C4-2B (cell line): ENCODE data around the gene MEFV.
A peak's percentile ranks its signal among the peaks of the same experiment; 100 is the strongest.

Experiments
- H3K27ac ChIP-seq: fragments of 450-650 bp; 2 replicates; pipeline ENCODE4 v1.5.1; 2017
- ZFX ChIP-seq: fragments of 450-650 bp; IDR thresholded peaks from 2 replicates; pipeline ENCODE4 v1.6.1; 2017
- TF ChIP-seq, protein P1 (sequence below): fragments of 450-650 bp; conservative IDR thresholded peaks from 2 replicates; pipeline ENCODE4 v1.5.1; 2017; ENCODE audit warnings: mild to moderate bottlenecking

MEFV gene

DNA sequence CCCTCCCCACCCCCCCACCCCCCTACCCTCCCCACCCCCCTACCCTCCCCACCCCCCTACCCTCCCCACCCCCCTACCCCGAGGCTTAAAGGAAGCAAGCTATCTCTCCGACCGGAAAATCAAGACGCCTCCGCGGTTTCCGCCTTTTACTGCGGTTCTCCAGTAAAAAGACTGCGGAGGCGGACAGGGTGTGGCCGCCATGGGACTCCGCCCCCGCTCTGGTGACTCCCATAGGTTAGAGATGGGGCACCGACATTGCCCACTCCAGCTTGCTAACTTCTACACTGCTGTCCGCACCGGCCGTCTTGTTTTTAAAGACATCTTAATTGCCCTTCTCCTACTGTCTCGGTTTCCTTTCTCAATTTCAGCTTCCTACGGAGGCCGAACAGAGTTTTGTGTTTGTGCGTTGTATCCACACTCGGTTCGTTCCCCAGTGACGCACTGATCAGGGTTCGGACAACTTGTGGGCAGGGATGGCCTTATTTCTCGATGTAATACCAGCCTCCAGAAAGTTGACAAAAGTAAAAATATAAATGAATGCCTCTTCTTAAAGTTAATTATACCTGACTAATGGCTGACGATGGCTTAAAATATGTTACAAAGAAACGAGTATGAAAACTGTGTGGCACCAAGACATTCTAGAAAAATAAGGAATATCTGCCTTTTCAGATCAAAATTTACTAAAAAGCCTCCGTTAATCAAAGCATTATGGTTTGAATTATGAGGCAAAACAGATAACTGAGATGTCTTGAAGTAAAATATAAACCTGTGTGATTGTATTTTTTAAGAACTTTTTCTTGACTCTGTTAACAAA lies 20.4 kb downstream of the MEFV start:
- H3K27ac ChIP-seq, result no peak overlapping the region
- TF ChIP-seq, protein P1, sequence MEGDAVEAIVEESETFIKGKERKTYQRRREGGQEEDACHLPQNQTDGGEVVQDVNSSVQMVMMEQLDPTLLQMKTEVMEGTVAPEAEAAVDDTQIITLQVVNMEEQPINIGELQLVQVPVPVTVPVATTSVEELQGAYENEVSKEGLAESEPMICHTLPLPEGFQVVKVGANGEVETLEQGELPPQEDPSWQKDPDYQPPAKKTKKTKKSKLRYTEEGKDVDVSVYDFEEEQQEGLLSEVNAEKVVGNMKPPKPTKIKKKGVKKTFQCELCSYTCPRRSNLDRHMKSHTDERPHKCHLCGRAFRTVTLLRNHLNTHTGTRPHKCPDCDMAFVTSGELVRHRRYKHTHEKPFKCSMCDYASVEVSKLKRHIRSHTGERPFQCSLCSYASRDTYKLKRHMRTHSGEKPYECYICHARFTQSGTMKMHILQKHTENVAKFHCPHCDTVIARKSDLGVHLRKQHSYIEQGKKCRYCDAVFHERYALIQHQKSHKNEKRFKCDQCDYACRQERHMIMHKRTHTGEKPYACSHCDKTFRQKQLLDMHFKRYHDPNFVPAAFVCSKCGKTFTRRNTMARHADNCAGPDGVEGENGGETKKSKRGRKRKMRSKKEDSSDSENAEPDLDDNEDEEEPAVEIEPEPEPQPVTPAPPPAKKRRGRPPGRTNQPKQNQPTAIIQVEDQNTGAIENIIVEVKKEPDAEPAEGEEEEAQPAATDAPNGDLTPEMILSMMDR, result no peak
- TF ChIP-seq ZFX, result no peak

DNA sequence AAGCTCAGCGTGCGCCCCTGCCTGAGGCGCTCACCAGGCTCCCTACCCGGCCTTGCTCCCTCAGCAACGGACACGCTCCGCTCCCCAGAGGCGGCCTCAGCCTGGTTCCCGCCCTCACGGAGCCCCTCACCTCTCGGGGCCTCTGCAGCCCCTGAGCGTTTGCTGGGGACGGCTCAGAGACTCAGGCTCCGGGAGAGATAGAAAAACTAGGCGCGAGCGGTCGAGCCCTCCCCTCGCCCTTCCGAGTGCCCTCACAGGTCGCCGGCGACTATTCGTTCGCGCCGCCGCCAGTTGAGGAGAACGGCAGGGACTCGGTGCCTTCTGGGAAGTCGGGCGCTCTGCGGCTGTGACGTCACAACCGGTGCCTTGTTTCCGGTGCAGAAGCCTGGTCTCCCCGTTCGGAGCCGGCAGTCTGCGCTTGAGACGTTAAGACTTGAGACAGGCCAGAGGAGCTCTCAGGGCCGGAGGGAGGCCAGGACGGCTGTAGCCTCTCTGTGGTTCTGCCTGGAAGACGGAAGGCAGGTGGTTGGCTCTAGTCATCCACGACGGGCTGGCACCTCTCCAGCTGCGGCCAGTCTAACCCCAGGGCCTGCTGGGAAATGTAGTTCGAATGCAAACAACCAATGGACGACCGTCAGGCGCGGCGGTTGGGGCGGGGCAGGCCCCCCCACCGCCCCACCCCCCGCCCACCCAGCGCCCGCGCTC lies 21.4 kb downstream of the MEFV start, which contains the start of gene ZNF200:
TSS of gene ZNF200 (minus strand) at position 302 of the 705 bp plus-strand sequence. CDS start 1,403 bp downstream, outside the sequence.
- TF ChIP-seq, protein P1, result no peak
- peak; percentile 73; the same call in 1 of the 2 replicates for TF ChIP-seq ZFX
- H3K27ac ChIP-seq, result peak within 1 kb of the TSS; percentile 87

DNA sequence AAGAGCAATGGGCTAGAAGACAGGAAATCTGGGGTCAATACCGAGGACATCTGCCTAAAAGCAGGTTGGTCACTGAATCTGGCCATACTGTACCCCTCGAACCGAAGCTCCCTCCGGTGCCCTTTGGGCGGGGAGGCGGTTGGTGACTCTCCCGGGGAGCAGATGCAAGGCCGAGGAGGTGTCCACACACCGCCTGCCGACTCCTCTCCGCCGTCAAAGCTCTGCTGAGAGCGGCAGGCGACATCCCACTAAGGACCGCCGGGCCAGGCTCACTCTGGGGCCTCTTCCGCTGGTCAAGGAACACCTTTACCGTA lies 21.9 kb downstream of the MEFV start:
- H3K27ac ChIP-seq, result peak overlapping the region; percentile 87

DNA sequence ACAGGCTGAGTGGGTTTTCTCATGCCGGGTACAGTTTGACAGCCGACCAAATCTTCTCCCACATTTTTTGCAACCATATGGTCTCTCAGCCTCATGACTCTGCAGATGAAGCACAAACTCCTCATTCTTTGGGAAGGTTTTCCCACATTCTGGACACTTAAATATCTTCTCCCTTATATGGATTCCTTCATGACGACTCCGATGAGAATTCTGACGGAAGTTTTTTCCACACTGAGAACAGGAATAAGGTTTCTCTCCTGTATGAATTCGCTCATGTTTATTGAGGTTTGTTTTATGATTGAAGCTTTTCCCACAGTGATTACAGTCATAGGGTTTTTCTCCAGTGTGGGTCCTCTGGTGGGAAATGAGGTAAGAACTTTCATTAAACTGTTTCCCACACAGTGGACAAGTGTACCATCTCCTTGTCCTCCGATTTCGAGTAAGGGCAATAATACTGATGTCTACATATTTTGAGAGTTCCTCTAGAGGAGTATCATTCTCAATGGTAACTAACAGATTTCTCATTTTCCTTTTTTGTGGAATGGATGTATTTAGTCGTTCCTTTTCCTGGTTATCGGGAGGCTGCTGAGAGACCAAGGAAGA lies 32.4 kb downstream of the MEFV start:
- no peak overlapping the region for H3K27ac ChIP-seq
- no peak for TF ChIP-seq ZFX
- TF ChIP-seq, protein P1, result no peak

More for the DNA sequence above, 21.9 kb downstream of the MEFV start:
- TF ChIP-seq, protein P1, result no peak
- TF ChIP-seq ZFX, result no peak

DNA sequence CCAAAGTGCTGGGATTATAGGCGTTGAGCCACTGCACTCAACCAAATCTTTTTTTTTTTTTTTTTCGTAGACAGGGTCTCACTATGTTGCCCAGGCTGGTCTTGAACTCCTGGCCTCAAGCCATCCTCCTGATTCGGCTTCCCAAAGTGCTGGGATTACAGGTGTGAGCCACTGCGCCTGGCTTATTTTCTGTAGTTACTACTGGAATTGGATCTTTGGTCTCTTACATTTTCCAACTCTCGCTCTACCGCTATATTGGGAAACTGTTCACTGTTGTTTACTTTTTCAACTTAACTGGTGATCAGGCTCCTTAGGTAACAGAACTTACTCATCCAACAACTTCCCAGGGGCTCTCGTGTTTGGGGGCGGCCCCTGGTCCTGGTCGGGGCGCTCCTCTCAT lies 35.6 kb downstream of the MEFV start:
- no peak overlapping the region for H3K27ac ChIP-seq
- TF ChIP-seq ZFX, result no peak
- TF ChIP-seq, protein P1, result no peak

DNA sequence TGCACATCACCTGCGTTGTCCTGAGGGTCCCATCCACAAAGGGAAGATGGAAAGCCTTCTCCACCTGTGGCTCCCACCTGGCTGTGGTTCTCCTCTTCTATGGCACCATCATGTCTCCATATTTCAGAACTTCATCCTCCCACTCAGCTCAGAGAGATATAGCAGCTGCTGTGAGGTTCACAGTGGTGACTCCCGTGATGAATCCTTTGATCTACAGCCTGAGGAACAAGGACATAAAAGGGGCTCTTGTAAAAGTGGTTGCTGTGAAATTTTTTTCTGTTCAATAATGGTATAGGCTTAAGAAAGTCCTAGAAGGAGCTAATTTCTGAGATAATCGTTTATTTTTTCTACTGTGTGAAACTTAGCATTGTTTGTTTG lies 40.2 kb downstream of the MEFV start:
- no peak overlapping the region for H3K27ac ChIP-seq
- TF ChIP-seq, protein P1, result no peak
- TF ChIP-seq ZFX, result no peak
